HG02840 (cell line): ENCODE data around the gene NMNAT3.

Experiments
- ATAC-seq: cut with Tn5 transposase; IDR thresholded peaks from one replicate; pipeline ENCODE4 v1.9.1; 2021; ENCODE audit warnings: mild to moderate bottlenecking, moderate library complexity, moderate number of reproducible peaks; ENCODE audit not compliant: unreplicated experiment, low FRiP score

NMNAT3 gene

GRCh38 chr3:139677388-139678155 lies at the start of gene NMNAT3:
TSS of gene NMNAT3 (minus strand) at chr3:139677972. CDS start at chr3:139627724, 50,248 bp downstream.
- ATAC-seq, result peak; percentile 96

- no peak for ATAC-seq
These were observed 43.6 kb upstream of the NMNAT3 start for GRCh38 chr3:139721370-139721769.

- ATAC-seq, result no peak
These were observed 40.6 kb upstream of the NMNAT3 start for GRCh38 chr3:139718415-139718814.

GRCh38 chr3:139716908-139717485 lies 39.2 kb upstream of the NMNAT3 start:
- ATAC-seq, result no peak

GRCh38 chr3:139715743-139716360 lies 38.1 kb upstream of the NMNAT3 start:
- ATAC-seq, result no peak

GRCh38 chr3:139715166-139715565 lies 37.4 kb upstream of the NMNAT3 start:
- no peak for ATAC-seq

GRCh38 chr3:139710212-139710611 lies 32.4 kb upstream of the NMNAT3 start:
- ATAC-seq, result no peak

GRCh38 chr3:139705631-139706030 lies 27.9 kb upstream of the NMNAT3 start:
- no peak for ATAC-seq

- ATAC-seq, result no peak
These were observed 18.5 kb upstream of the NMNAT3 start for GRCh38 chr3:139696314-139696604.

- no peak for ATAC-seq
These were observed 17.9 kb upstream of the NMNAT3 start for GRCh38 chr3:139695426-139696313.

GRCh38 chr3:139695007-139695406 lies 17.2 kb upstream of the NMNAT3 start:
- ATAC-seq, result no peak

GRCh38 chr3:139694542-139694941 lies 16.8 kb upstream of the NMNAT3 start:
- ATAC-seq, result no peak

GRCh38 chr3:139691619-139692018 lies 13.8 kb upstream of the NMNAT3 start:
- no peak for ATAC-seq

- ATAC-seq, result no peak
These were observed 12.0 kb upstream of the NMNAT3 start for GRCh38 chr3:139689708-139690228.

- no peak for ATAC-seq
These were observed 11.3 kb upstream of the NMNAT3 start for GRCh38 chr3:139689122-139689521.

GRCh38 chr3:139687431-139687830 lies 9.7 kb upstream of the NMNAT3 start:
- ATAC-seq, result no peak

GRCh38 chr3:139686624-139687023 lies 8.9 kb upstream of the NMNAT3 start:
- ATAC-seq, result no peak

- no peak for ATAC-seq
These were observed 8.4 kb upstream of the NMNAT3 start for GRCh38 chr3:139686206-139686605.

- ATAC-seq, result no peak
These were observed 1.5 kb upstream of the NMNAT3 start for GRCh38 chr3:139679220-139679775.

- ATAC-seq, result no peak
These were observed 962 bp downstream of the NMNAT3 start for GRCh38 chr3:139676632-139677387.
